K562 (cell line): ENCODE measurements around the gene RXFP1. TPM values are rescaled to one million over a fixed set of nuclear protein-coding genes. Genes with fewer than 3 reads are reported as not detected.

Source experiments
- ESRRA ChIP-seq: fragments of 450-650 bp; IDR thresholded peaks from 2 replicates; pipeline ENCODE4 v1.6.1; 2014; ENCODE audit warnings: low read depth, mild to moderate bottlenecking, moderate library complexity, borderline replicate concordance
- FOSL1 ChIP-seq: fragments of 200-800 bp; sonication (Bioruptor generic); conservative IDR thresholded peaks from 2 replicates; pipeline ENCODE4 v1.6.1; 2016; ENCODE audit warnings: missing genetic modification characterization, missing compliant biosample characterization
- HSF4 ChIP-seq: fragments of 250-450 bp; sonication (Bioruptor Pico); IDR thresholded peaks from 2 replicates; pipeline ENCODE4 v2.1.2; 2022; ENCODE audit warnings: mild to moderate bottlenecking, moderate library complexity, borderline replicate concordance
- MAZ ChIP-seq, 2 experiments: fragments of 450-650 bp in 1 of 2; sonication (generic) in 1 of 2; formaldehyde crosslinking; IDR thresholded peaks in 1 of 2; conservative IDR thresholded peaks in 1 of 2; 2 replicates each; pipeline versions ENCODE4 v1.4.0 to v1.5.0; 2020; ENCODE audit warnings: mild to moderate bottlenecking in 1 of 2, missing genetic modification reagents in 1 of 2
- NRF1 ChIP-seq, 2 experiments: fragments of 450-650 bp; IDR thresholded peaks in 1 of 2; conservative IDR thresholded peaks in 1 of 2; 2 replicates each; pipeline ENCODE4 v1.6.1; 2014; ENCODE audit warnings: mild to moderate bottlenecking in 2 of 2
- ZFP1 ChIP-seq: fragments of 450-650 bp; formaldehyde crosslinking; IDR thresholded peaks from 2 replicates; pipeline ENCODE4 v1.4.0; 2020; ENCODE audit warnings: mild to moderate bottlenecking, mixed read lengths
- ZFP30 ChIP-seq: fragments of 250-450 bp; sonication (Bioruptor Pico); IDR thresholded peaks from 2 replicates; pipeline ENCODE4 v1.8.0; 2022; ENCODE audit warnings: moderate library complexity, mild to moderate bottlenecking, inconsistent platforms, borderline replicate concordance
- ZNF175 ChIP-seq: fragments of 200-800 bp; sonication (Bioruptor generic); IDR thresholded peaks from 2 replicates; pipeline ENCODE4 v1.6.1; 2016; ENCODE audit warnings: low read depth, mild to moderate bottlenecking, missing genetic modification characterization, missing compliant biosample characterization
- ZNF589 ChIP-seq: fragments of 200-800 bp; sonication (Bioruptor generic); IDR thresholded peaks from 2 replicates; pipeline ENCODE4 v1.6.1; 2016; ENCODE audit warnings: low read depth, missing genetic modification characterization, missing compliant biosample characterization
- ZNF639 ChIP-seq, 2 experiments: fragments of 200-800 bp in 1 of 2; sonication (Bioruptor generic) in 1 of 2; sonication (generic) in 1 of 2; formaldehyde crosslinking in 1 of 2; IDR thresholded peaks in 1 of 2; conservative IDR thresholded peaks in 1 of 2; 2 replicates each; pipeline versions ENCODE4 v1.5.0 to v1.6.1; 2016 to 2020; ENCODE audit warnings: missing compliant biosample characterization in 1 of 2, missing genetic modification characterization in 1 of 2, missing genetic modification reagents in 1 of 2
- ZNF644 ChIP-seq: fragments of 200-800 bp; sonication (Bioruptor generic); IDR thresholded peaks from 2 replicates; pipeline ENCODE4 v1.6.1; 2016; ENCODE audit warnings: low read depth, missing genetic modification characterization, missing compliant biosample characterization
- ZNF766 ChIP-seq: fragments of 200-800 bp; sonication (Bioruptor generic); conservative IDR thresholded peaks from 2 replicates; pipeline ENCODE4 v1.6.1; 2016; ENCODE audit warnings: missing genetic modification characterization, missing compliant biosample characterization
- polyA plus RNA-seq, 8 experiments: library from polyadenylated mRNA; depleted of rRNA in 4 of 8; stranded (reverse) in 5 of 8; unstranded in 3 of 8; fragments of >200 nt; fragmentation: Nextera tagmentation in 2 of 8; fragmentation: Illumina TruSeq in 1 of 8; extraction: Ambion mirVana in 2 of 8; extraction: Trizol in 1 of 8; gene quantifications; 2 replicates each; pipeline versions ENCODE4 v1.2.1 to v1.2.3, GENCODE V29; 2011 to 2014; ENCODE audit warnings: inconsistent platforms in 1 of 8, missing spikeins in 1 of 8
- total RNA-seq, 7 experiments: library from RNA; depleted of rRNA in 6 of 7; stranded (reverse); fragments of >200 nt in 6 of 7; fragmentation: Illumina TruSeq in 2 of 7; extraction: Trizol in 2 of 7; gene quantifications; 2 replicates each; pipeline versions ENCODE4 v1.2.1 to v1.2.3, GENCODE V29; 2011 to 2021; ENCODE audit warnings: low replicate concordance in 1 of 7
- TF ChIP-seq, protein P1 (sequence below): fragments of 200-800 bp; sonication (Bioruptor generic); IDR thresholded peaks from 2 replicates; pipeline ENCODE4 v1.6.1; 2017; ENCODE audit warnings: missing genetic modification characterization, missing compliant biosample characterization
- TF ChIP-seq, protein P2 (sequence below): sonication (generic); formaldehyde crosslinking; IDR thresholded peaks from 2 replicates; pipeline ENCODE4 v1.8.1; 2023; ENCODE audit warnings: mild to moderate bottlenecking, missing genetic modification reagents
- TF ChIP-seq, protein P3 (sequence below): fragments of 200-800 bp; sonication (Bioruptor generic); IDR thresholded peaks from 2 replicates; pipeline ENCODE4 v1.6.1; 2016; ENCODE audit warnings: missing genetic modification characterization, missing compliant biosample characterization

The RXFP1 gene
- total and polyA plus RNA-seq, 9 of the 15 experiments (the other 6 are each of a cell fraction or from before 2014, with no cell fraction given): 0.03 to 0.06 (median 0.04) TPM; not detected in 6

DNA sequence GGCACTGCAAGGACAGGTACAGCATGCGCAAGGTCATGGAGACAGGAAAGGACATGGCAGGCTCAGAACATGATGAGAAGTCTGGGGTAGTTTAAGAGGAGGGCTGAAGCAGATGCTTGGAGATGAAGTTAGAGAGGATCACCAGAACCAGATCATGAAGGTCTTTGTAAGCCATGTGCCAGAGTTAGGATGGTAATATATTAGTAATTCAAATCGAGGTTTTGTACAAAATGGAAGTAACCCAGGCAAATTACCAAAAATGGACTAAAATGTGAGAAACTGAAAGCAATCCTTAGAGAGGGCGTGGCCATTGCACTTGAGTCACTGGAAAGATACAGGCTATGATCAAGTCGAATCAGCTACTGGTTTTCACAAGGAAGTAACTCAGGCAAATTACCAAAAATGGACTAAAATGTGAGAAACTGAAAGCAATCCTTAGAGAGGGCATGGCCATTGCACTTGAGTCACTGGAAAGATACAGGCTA, 13.5 kb downstream of the RXFP1 start (continued):
- TF ChIP-seq ZFP30 (CRISPR knock-in tag) (no peak), FOSL1 (tag) (peak; percentile 88), MAZ (CRISPR knock-in tag; conservative IDR thresholded peaks at IDR 0.05 in 1 of 2, IDR thresholded peaks at IDR 0.05 in 1 of 2) (peak in 1 of 2 experiments; percentile 5; a peak in 1 of 4 replicates), ZNF644 (tag) (peak; percentile 28; the same call in 1 of the 2 replicates), HSF4 (CRISPR knock-in tag) (no peak), ZNF589 (peak; percentile 80), ZNF639 (CRISPR knock-in tag; conservative IDR thresholded peaks at IDR 0.05 in 1 of 2, IDR thresholded peaks at IDR 0.05 in 1 of 2) (0 out of 4 replicates have a peak, but pooled peaks of 1 of the 2 experiments have one; percentile 26), ZFP1 (CRISPR knock-in tag) (no peak), ZNF175 (CRISPR knock-in tag) (peak; percentile 64), ZNF766 (CRISPR knock-in tag) (peak; percentile 85), NRF1 (conservative IDR thresholded peaks at IDR 0.05 in 1 of 2, IDR thresholded peaks at IDR 0.05 in 1 of 2) (peak in 1 of 2 experiments; percentile 26; a peak in 1 of 4 replicates), ESRRA (peak; percentile 82)
- TF ChIP-seq, protein P1, sequence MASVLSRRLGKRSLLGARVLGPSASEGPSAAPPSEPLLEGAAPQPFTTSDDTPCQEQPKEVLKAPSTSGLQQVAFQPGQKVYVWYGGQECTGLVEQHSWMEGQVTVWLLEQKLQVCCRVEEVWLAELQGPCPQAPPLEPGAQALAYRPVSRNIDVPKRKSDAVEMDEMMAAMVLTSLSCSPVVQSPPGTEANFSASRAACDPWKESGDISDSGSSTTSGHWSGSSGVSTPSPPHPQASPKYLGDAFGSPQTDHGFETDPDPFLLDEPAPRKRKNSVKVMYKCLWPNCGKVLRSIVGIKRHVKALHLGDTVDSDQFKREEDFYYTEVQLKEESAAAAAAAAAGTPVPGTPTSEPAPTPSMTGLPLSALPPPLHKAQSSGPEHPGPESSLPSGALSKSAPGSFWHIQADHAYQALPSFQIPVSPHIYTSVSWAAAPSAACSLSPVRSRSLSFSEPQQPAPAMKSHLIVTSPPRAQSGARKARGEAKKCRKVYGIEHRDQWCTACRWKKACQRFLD (CRISPR knock-in tag): 0 out of 2 replicates have a peak, but pooled peaks have one; percentile 52
- TF ChIP-seq, protein P2, sequence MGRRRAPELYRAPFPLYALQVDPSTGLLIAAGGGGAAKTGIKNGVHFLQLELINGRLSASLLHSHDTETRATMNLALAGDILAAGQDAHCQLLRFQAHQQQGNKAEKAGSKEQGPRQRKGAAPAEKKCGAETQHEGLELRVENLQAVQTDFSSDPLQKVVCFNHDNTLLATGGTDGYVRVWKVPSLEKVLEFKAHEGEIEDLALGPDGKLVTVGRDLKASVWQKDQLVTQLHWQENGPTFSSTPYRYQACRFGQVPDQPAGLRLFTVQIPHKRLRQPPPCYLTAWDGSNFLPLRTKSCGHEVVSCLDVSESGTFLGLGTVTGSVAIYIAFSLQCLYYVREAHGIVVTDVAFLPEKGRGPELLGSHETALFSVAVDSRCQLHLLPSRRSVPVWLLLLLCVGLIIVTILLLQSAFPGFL (CRISPR knock-in tag): no peak
- TF ChIP-seq, protein P3, sequence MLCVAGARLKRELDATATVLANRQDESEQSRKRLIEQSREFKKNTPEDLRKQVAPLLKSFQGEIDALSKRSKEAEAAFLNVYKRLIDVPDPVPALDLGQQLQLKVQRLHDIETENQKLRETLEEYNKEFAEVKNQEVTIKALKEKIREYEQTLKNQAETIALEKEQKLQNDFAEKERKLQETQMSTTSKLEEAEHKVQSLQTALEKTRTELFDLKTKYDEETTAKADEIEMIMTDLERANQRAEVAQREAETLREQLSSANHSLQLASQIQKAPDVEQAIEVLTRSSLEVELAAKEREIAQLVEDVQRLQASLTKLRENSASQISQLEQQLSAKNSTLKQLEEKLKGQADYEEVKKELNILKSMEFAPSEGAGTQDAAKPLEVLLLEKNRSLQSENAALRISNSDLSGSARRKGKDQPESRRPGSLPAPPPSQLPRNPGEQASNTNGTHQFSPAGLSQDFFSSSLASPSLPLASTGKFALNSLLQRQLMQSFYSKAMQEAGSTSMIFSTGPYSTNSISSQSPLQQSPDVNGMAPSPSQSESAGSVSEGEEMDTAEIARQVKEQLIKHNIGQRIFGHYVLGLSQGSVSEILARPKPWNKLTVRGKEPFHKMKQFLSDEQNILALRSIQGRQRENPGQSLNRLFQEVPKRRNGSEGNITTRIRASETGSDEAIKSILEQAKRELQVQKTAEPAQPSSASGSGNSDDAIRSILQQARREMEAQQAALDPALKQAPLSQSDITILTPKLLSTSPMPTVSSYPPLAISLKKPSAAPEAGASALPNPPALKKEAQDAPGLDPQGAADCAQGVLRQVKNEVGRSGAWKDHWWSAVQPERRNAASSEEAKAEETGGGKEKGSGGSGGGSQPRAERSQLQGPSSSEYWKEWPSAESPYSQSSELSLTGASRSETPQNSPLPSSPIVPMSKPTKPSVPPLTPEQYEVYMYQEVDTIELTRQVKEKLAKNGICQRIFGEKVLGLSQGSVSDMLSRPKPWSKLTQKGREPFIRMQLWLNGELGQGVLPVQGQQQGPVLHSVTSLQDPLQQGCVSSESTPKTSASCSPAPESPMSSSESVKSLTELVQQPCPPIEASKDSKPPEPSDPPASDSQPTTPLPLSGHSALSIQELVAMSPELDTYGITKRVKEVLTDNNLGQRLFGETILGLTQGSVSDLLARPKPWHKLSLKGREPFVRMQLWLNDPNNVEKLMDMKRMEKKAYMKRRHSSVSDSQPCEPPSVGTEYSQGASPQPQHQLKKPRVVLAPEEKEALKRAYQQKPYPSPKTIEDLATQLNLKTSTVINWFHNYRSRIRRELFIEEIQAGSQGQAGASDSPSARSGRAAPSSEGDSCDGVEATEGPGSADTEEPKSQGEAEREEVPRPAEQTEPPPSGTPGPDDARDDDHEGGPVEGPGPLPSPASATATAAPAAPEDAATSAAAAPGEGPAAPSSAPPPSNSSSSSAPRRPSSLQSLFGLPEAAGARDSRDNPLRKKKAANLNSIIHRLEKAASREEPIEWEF: peak; percentile 17; the same call in 1 of the 2 replicates
